ENCODE measurements around the gene DPP6.
"Not testable (repeated sequence)": the region's sequence is repeated elsewhere in the genome, so short reads cannot be mapped to it uniquely, and the experiment has no call there.

DPP6 gene

DNA sequence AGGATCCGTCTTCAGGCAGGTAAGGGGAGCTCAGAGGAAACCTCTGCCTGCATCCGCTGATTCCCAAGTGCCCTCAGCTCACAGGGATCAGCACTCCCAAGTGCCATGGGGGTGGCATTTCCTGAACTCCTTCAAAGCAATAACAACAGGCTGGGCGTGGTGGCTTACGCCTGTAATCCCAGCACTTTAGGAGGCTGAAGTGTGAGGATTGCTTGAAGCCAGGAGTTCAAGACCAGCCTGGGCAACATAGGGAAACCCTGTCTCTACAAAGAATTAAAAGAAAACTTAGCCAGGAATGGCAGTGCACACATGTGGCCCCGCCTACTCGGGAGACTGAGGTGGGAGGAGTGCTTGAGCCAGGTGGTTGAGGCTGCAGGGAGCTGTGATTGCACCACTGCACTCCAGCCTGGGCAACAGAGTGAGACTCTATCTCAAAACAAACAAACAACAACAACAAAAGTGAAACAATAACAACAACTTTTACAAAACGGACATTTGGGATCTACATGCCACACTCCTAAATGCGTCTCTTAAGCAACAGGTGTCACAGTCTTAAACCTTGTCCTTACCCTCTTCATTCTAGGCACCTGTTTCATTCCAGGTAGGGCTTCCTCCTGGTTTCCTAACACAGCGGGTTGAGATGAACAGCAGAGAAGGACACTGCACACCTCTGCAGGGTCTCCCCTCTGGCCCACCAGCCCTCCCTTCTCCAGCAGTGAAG, 877.0 kb downstream of the DPP6 start:
- no peak for DNase-seq (ENCODE audit: low read depth)
- TF ChIP-seq, protein P1, sequence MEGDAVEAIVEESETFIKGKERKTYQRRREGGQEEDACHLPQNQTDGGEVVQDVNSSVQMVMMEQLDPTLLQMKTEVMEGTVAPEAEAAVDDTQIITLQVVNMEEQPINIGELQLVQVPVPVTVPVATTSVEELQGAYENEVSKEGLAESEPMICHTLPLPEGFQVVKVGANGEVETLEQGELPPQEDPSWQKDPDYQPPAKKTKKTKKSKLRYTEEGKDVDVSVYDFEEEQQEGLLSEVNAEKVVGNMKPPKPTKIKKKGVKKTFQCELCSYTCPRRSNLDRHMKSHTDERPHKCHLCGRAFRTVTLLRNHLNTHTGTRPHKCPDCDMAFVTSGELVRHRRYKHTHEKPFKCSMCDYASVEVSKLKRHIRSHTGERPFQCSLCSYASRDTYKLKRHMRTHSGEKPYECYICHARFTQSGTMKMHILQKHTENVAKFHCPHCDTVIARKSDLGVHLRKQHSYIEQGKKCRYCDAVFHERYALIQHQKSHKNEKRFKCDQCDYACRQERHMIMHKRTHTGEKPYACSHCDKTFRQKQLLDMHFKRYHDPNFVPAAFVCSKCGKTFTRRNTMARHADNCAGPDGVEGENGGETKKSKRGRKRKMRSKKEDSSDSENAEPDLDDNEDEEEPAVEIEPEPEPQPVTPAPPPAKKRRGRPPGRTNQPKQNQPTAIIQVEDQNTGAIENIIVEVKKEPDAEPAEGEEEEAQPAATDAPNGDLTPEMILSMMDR (IDR thresholded peaks at IDR 0.05; ENCODE audit: low read depth, low read length): no peak
- TF ChIP-seq MYC (IDR thresholded peaks at IDR 0.05; ENCODE audit: low read depth, low read length): no peak
- TF ChIP-seq, protein P2, sequence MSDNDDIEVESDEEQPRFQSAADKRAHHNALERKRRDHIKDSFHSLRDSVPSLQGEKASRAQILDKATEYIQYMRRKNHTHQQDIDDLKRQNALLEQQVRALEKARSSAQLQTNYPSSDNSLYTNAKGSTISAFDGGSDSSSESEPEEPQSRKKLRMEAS (IDR thresholded peaks at IDR 0.05; ENCODE audit: low read depth, low read length): no peak
- no peak for TF ChIP-seq POLR2A (IDR thresholded peaks at IDR 0.05; ENCODE audit: extremely low read depth, insufficient read length)
- peak overlapping the region; percentile 82 for H3K4me3 ChIP-seq (ENCODE audit: low read depth, low read length)

DNA sequence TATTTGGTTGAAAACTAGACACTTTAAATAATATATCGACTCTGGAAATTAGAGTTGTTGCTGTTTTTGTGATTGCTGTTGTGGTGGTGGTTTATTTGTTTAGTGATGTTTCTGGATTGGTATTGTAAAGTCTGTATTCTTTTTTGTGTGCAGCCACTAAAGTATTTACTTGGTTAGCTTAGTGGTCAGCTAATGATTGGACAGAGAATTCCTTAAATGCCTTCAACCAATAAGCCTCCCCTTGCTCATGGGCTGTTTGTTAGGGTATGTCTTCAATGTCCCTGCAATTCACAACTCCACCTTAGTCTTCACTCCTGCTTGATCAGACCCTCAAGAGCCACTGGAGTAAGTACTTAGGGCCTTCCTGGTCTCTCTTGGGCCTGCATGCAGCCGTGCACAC, 879.7 kb downstream of the DPP6 start:
- TF ChIP-seq, protein P2 (IDR thresholded peaks at IDR 0.05; ENCODE audit: low read depth, low read length): no peak
- TF ChIP-seq MYC (IDR thresholded peaks at IDR 0.05; ENCODE audit: low read depth, low read length): no peak
- H3K4me3 ChIP-seq (ENCODE audit: low read depth, low read length): no peak overlapping the region
- DNase-seq (ENCODE audit: low read depth): no peak

DNA sequence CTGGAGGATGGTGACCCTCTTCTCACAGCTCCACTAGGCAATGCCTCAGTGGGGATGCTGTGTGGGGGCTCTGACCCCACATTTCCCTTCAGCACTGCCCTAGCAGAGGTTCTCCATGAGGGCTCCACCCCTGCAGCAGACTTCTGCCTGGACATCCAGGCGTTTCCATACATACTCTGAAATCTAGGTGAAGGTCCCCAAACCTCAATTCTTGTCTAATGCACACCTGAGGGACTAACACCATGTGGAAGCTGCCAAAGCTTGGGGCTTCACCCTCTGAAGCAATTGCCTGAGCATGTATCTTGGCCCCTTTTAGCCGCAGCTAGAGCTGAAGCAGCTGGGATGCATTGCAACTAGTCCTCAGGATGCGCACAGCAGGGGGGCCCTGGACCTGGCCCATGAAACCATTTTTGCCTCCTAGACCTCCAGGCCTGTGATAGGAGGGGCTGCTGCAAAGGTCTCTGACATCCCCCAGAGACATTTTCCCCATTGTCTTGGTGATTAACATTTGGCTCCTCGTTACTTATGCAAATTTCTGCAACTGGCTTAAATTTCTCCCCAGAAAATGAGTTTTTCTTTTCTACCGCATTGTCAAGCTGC, 882.3 kb downstream of the DPP6 start:
- H3K4me3 ChIP-seq (ENCODE audit: low read depth, low read length); DNase-seq (ENCODE audit: low read depth): not testable (repeated sequence)

DNA sequence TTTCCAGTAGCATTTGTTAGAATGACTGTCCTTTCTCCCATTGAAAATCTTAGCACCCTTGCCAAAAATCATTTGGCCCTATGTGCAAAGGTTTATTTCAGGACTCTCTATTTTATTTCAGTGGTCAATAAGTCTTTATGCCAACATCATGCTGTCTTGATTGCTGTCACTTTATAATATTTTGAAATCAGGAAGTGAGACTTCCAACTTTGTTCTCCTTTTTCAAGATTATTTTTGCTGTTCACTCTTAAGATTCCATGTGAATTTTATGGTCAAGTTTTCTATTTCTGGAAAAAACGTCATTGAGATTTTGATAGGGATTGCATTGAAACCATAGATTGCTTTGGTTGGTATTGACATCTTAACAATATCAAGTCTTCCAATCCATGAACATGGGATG, 885.6 kb downstream of the DPP6 start:
- H3K4me3 ChIP-seq (ENCODE audit: low read depth, low read length): no peak overlapping the region
- TF ChIP-seq, protein P2 (IDR thresholded peaks at IDR 0.05; ENCODE audit: low read depth, low read length): no peak
- no peak for TF ChIP-seq POLR2A (IDR thresholded peaks at IDR 0.05; ENCODE audit: extremely low read depth, insufficient read length)
- TF ChIP-seq, protein P1 (IDR thresholded peaks at IDR 0.05; ENCODE audit: low read depth, low read length): no peak
- TF ChIP-seq MYC (IDR thresholded peaks at IDR 0.05; ENCODE audit: low read depth, low read length): no peak
- DNase-seq (ENCODE audit: low read depth): no peak

DNA sequence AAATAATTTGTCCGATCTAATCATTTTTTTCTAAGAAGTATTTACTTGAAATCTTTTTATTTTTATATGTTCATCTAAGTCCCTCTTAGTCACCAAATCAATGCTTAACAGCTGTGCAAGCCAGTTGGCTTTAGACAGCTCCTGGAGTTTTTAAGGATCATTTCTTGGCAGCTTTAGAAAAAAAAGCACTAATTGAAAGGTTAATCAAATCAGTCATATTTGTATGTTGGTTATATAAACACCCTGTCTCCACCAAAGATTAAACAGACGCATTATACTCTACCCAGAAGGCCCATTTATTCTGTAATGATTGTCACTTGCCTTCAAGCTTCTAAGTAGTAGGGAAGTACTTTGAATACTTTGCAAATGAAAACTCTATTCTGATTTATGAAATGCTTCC, 890.5 kb downstream of the DPP6 start:
- TF ChIP-seq POLR2A (IDR thresholded peaks at IDR 0.05; ENCODE audit: extremely low read depth, insufficient read length): no peak
- TF ChIP-seq, protein P2 (IDR thresholded peaks at IDR 0.05; ENCODE audit: low read depth, low read length): no peak
- TF ChIP-seq, protein P1 (IDR thresholded peaks at IDR 0.05; ENCODE audit: low read depth, low read length): no peak
- no peak for TF ChIP-seq MYC (IDR thresholded peaks at IDR 0.05; ENCODE audit: low read depth, low read length)
- H3K4me3 ChIP-seq (ENCODE audit: low read depth, low read length): no peak overlapping the region
- DNase-seq (ENCODE audit: low read depth): no peak
